Measurements from ENCODE around the gene CAST. TPM values are rescaled to one million over a fixed set of nuclear protein-coding genes. Genes with fewer than 3 reads are reported as not detected.

The CAST gene
- total and polyA plus RNA-seq, 7 experiments from 2014 or later, result 31.1 to 298 (median 114) TPM

GRCh38 chr5:96683810-96684209 is 21.6 kb downstream of the CAST start:
- ATAC-seq (no peak), DNase-seq (no peak)
- peaks cover 17 to 35% (median 26%) of the 10 kb centered on the region in 7 donors for H3K4me1 Mint-ChIP-seq
- intact Hi-C loops (cut with micrococcal nuclease), result no loop called here
- H3K9me3 Mint-ChIP-seq, result no peaks in the 10 kb centered on the region
- Histone ChIP-seq H3K4me1 (ENCODE audit: control insufficient read depth in 2 of 2, insufficient read depth in 2 of 2, low read length in 2 of 2) (no peaks in the 10 kb centered on the region), H3K36me3 (ENCODE audit: control insufficient read depth in 2 of 3, insufficient read depth in 3 of 3, low read length in 3 of 3) (no peaks in the 10 kb centered on the region), H3K27me3 (ENCODE audit: control insufficient read depth in 2 of 2, insufficient read depth in 2 of 2, low read length in 2 of 2) (no peaks in the 10 kb centered on the region), H3K27ac (ENCODE audit: low read depth, low read length) (no peak overlapping the region), H3K9me3 (ENCODE audit: control insufficient read depth in 2 of 3, low read length in 3 of 3) (no peaks in the 10 kb centered on the region), H3K4me3 (ENCODE audit: low read length) (no peak overlapping the region)
- no peak overlapping the region for H3K27ac Mint-ChIP-seq
- peaks cover 5 to 28% (median 11%) of the 10 kb centered on the region in 5 donors for H3K36me3 Mint-ChIP-seq
- ChIA-PET POLR2A (interaction anchor here (1.4 kb wide), 1 partner anchor 20 kb away, joined by 3 read pairs; no protein-coding TSS in a partner anchor), CTCF (interaction anchor here (0.6 to 2.6 kb wide), 2 partner anchors 70 to 151 kb away, joined by 5 to 12 read pairs; no protein-coding TSS in a partner anchor)
- H3K4me3 Mint-ChIP-seq, result no peak overlapping the region
- no peaks in the 10 kb centered on the region for H3K27me3 Mint-ChIP-seq

DNA sequence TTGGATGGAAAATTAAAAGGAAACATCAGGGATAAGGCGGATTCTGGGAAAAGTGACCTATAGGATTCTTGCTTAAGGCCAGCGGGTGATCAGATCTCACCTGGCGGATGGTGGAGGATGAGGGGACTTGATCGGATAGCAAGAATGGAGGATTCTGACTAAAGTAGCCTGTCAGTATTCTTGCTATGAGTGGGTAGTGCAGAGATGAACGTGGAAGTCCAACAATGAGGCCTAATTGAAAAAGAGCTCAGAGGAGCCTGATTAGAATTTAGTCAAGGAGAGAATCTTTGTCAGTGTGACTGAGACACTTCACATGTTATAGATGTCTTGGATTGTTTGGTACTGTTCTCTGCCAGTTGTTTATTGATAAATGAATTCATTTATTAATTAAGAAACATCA is 24.9 kb downstream of the CAST start:
- H3K27ac Mint-ChIP-seq, result peak overlapping the region in 1 of 9 donors; percentile 6
- intact Hi-C loops (cut with micrococcal nuclease), result loop anchor here in 1 of 2 donors (5.0 kb wide), 1 partner anchor 35 kb away; no protein-coding TSS in a partner anchor
- no peaks in the 10 kb centered on the region for H3K9me3 Mint-ChIP-seq

DNA sequence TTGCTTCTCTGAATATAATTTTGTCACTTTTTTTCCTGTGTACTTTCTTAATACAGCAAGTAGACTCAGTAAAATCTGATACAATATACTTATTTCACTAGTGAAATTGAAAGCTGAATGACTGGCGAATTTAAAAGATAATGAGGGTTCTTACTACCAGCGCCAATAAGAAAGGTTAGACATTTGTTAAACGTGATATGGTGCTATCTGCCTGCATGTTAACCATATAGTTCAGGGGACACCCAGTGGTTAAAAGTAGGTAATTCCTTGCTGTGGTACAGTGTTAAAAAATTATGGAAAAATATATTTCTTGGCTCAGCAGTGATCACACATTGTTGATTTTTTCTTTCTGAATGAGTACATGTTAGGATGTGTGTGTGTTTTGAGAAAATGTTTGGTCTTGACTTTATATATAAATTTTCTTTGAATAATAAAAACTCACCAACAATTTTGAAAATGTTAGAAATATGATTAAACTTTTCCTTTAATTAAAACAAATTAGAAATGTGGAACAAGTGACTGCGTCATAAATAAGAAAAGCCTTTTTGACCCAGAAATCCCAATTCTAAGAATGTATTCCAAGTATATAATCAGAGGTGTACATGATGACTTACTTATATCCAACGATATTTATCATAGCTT is 25.8 kb downstream of the CAST start:
- peak overlapping the region in 5 of 10 donors; percentile 18 to 65 (median 26) for H3K4me3 Mint-ChIP-seq
- H3K4me1 ChIP-seq (ENCODE audit: control insufficient read depth in 2 of 2, insufficient read depth in 2 of 2, low read length in 2 of 2), result no peaks in the 10 kb centered on the region
- peaks cover 2 to 15% (median 5%) of the 10 kb centered on the region in 5 donors for H3K36me3 Mint-ChIP-seq
- H3K4me1 Mint-ChIP-seq, result peaks cover 15 to 23% (median 20%) of the 10 kb centered on the region in 7 donors
- H3K4me3 ChIP-seq (ENCODE audit: low read length), result no peak overlapping the region
- H3K27me3 ChIP-seq (ENCODE audit: control insufficient read depth in 2 of 2, insufficient read depth in 2 of 2, low read length in 2 of 2), result no peaks in the 10 kb centered on the region
- H3K36me3 ChIP-seq (ENCODE audit: control insufficient read depth in 2 of 3, insufficient read depth in 3 of 3, low read length in 3 of 3), result no peaks in the 10 kb centered on the region
- H3K9me3 ChIP-seq (ENCODE audit: control insufficient read depth in 2 of 3, low read length in 3 of 3), result no peaks in the 10 kb centered on the region
- ATAC-seq, result peak; percentile 84
- peak overlapping the region in 1 of 9 donors; percentile 47 for H3K27ac Mint-ChIP-seq
- H3K9me3 Mint-ChIP-seq, result no peaks in the 10 kb centered on the region
- DNase-seq, result peak in 7 of 9 donors; percentile 14 to 47 (median 35)
- POLR2A ChIA-PET, result interaction anchor here (0.8 kb wide), 1 partner anchor 50 kb away, joined by 3 read pairs; no protein-coding TSS in a partner anchor
- CTCF ChIA-PET, result interaction anchor here (0.7 to 3.4 kb wide), 6 partner anchors 19 to 826 kb away, joined by 3 to 24 read pairs (median 4); no protein-coding TSS in a partner anchor
- intact Hi-C loops (cut with micrococcal nuclease), result loop anchor here (1.0 to 5.0 kb wide), 6 partner anchors 15 to 344 kb away; partner anchors contain the start of gene CAST (in 1 of the 2)
- H3K27ac ChIP-seq (ENCODE audit: low read depth, low read length), result no peak overlapping the region
- H3K27me3 Mint-ChIP-seq, result no peaks in the 10 kb centered on the region

More for the DNA sequence above, 24.9 kb downstream of the CAST start:
- Histone ChIP-seq H3K27ac (ENCODE audit: low read depth, low read length) (no peak overlapping the region), H3K4me3 (ENCODE audit: low read length) (no peak overlapping the region), H3K27me3 (ENCODE audit: control insufficient read depth in 2 of 2, insufficient read depth in 2 of 2, low read length in 2 of 2) (no peaks in the 10 kb centered on the region), H3K9me3 (ENCODE audit: control insufficient read depth in 2 of 3, low read length in 3 of 3) (no peaks in the 10 kb centered on the region), H3K36me3 (ENCODE audit: control insufficient read depth in 2 of 3, insufficient read depth in 3 of 3, low read length in 3 of 3) (no peaks in the 10 kb centered on the region), H3K4me1 (ENCODE audit: control insufficient read depth in 2 of 2, insufficient read depth in 2 of 2, low read length in 2 of 2) (no peaks in the 10 kb centered on the region)
- Mint-ChIP-seq H3K4me1 (peaks cover 15 to 30% (median 22%) of the 10 kb centered on the region in 7 donors), H3K36me3 (peaks cover 5 to 19% (median 9%) of the 10 kb centered on the region in 5 donors), H3K27me3 (no peaks in the 10 kb centered on the region), H3K4me3 (peak overlapping the region in 2 of 10 donors; percentile 5 to 18)
- DNase-seq, result no peak
- CTCF ChIA-PET, result interaction anchor here (0.8 to 3.4 kb wide), 5 partner anchors 19 to 817 kb away, joined by 3 to 24 read pairs (median 3); no protein-coding TSS in a partner anchor
- POLR2A ChIA-PET, result no interaction called here
- no peak for ATAC-seq

DNA sequence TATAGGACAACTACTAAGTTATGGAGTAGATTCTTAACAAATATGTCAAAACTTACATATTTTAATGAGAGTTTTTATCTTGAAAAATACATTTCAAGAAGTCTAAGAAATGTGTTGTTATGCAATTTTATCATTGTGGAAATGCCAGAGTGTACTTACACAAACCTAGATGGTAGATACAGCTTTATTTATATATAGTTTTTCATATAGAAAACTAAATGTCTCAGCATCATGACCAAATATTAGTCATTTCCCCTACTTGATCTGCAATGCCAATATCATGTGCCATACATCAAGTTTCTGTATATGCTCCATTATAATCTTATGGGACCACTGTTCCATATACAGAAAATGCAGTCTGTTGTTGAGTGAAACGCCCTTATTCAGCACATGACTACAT is 28.7 kb downstream of the CAST start:
- Histone ChIP-seq H3K36me3 (ENCODE audit: control insufficient read depth in 2 of 3, insufficient read depth in 3 of 3, low read length in 3 of 3) (no peaks in the 10 kb centered on the region), H3K27me3 (ENCODE audit: control insufficient read depth in 2 of 2, insufficient read depth in 2 of 2, low read length in 2 of 2) (no peaks in the 10 kb centered on the region), H3K27ac (ENCODE audit: low read depth, low read length) (no peak overlapping the region), H3K4me3 (ENCODE audit: low read length) (no peak overlapping the region), H3K9me3 (ENCODE audit: control insufficient read depth in 2 of 3, low read length in 3 of 3) (no peaks in the 10 kb centered on the region), H3K4me1 (ENCODE audit: control insufficient read depth in 2 of 2, insufficient read depth in 2 of 2, low read length in 2 of 2) (no peaks in the 10 kb centered on the region)
- CTCF ChIA-PET, result interaction anchor here (0.9 kb wide), 1 partner anchor 77 kb away, joined by 3 read pairs; no protein-coding TSS in a partner anchor
- intact Hi-C loops (cut with micrococcal nuclease), result no loop called here
- H3K4me1 Mint-ChIP-seq, result peaks cover 13 to 22% (median 19%) of the 10 kb centered on the region in 7 donors
- no peaks in the 10 kb centered on the region for H3K9me3 Mint-ChIP-seq
- H3K27ac Mint-ChIP-seq, result no peak overlapping the region
- H3K4me3 Mint-ChIP-seq, result no peak overlapping the region
- no peaks in the 10 kb centered on the region for H3K27me3 Mint-ChIP-seq
- ATAC-seq (no peak), DNase-seq (no peak)
- POLR2A ChIA-PET, result no interaction called here
- peaks cover 0 to 11% (median 4%) of the 10 kb centered on the region in 5 donors for H3K36me3 Mint-ChIP-seq

DNA sequence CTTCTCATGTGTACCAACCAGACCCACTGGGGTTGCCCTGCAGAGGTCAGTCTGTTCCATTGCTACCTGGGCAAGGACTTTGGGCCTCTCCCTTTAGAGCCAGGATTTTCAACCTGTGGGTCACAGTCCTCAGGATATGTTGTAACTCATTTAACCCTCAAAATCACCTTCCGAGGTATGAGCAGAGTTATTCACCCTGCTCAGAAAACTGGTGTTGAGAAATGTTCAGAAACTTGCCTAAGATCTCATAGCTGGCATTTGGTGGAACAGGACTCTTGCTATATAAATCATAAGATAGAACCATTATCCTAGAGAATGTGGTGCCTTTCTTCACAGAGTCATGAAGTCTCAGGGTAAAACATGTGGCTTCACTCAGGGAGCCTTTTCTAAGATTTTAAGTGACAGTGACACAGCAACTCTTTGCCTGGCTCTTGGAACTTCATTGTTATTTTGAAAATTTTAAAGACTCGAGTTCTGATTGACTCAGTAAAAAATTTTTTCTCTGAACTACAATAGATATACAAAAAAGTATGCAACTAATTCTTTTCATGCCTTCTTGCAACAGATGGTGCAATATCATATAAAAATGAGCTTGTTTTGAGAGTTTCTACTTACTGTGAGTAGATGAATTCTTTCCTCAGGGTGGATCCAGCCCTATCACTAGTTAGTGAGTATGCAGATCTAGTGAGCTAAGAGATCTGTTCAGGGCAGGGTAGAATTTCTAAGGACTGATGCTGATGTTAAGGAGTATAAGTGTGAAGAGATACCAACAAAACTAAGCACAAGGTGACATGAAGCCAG is 29.5 kb downstream of the CAST start:
- H3K36me3 ChIP-seq (ENCODE audit: control insufficient read depth in 2 of 3, insufficient read depth in 3 of 3, low read length in 3 of 3), result no peaks in the 10 kb centered on the region
- Mint-ChIP-seq H3K27me3 (no peaks in the 10 kb centered on the region), H3K4me1 (peaks cover 5 to 16% (median 11%) of the 10 kb centered on the region in 7 donors), H3K4me3 (no peak overlapping the region), H3K36me3 (peaks cover 0 to 7% (median 0%) of the 10 kb centered on the region in 5 donors), H3K9me3 (no peaks in the 10 kb centered on the region), H3K27ac (no peak overlapping the region)
- H3K27me3 ChIP-seq (ENCODE audit: control insufficient read depth in 2 of 2, insufficient read depth in 2 of 2, low read length in 2 of 2), result no peaks in the 10 kb centered on the region
- POLR2A ChIA-PET, result interaction anchor here (0.6 kb wide), 1 partner anchor 11 kb away, joined by 4 read pairs; no protein-coding TSS in a partner anchor
- intact Hi-C loops (cut with micrococcal nuclease), result loop anchor here in 1 of 2 donors (2.0 kb wide), 1 partner anchor 15 kb away; no protein-coding TSS in a partner anchor
- H3K27ac ChIP-seq (ENCODE audit: low read depth, low read length), result no peak overlapping the region
- H3K4me3 ChIP-seq (ENCODE audit: low read length), result no peak overlapping the region
- no peaks in the 10 kb centered on the region for H3K4me1 ChIP-seq (ENCODE audit: control insufficient read depth in 2 of 2, insufficient read depth in 2 of 2, low read length in 2 of 2)
- DNase-seq (no peak), ATAC-seq (no peak)
- H3K9me3 ChIP-seq (ENCODE audit: control insufficient read depth in 2 of 3, low read length in 3 of 3), result no peaks in the 10 kb centered on the region
- CTCF ChIA-PET, result interaction anchor here (1.0 kb wide), 1 partner anchor 77 kb away, joined by 5 read pairs; no protein-coding TSS in a partner anchor

- Mint-ChIP-seq H3K9me3 (no peaks in the 10 kb centered on the region), H3K27ac (peak overlapping the region in 1 of 9 donors; percentile 3), H3K27me3 (no peaks in the 10 kb centered on the region), H3K36me3 (peaks cover 0 to 11% (median 4%) of the 10 kb centered on the region in 5 donors), H3K4me1 (peaks cover 0 to 11% (median 3%) of the 10 kb centered on the region in 7 donors), H3K4me3 (no peak overlapping the region)
- Histone ChIP-seq H3K4me3 (ENCODE audit: low read length) (no peak overlapping the region), H3K27ac (ENCODE audit: low read depth, low read length) (no peak overlapping the region), H3K36me3 (ENCODE audit: control insufficient read depth in 2 of 3, insufficient read depth in 3 of 3, low read length in 3 of 3) (peaks cover 0 to 3% (median 0%) of the 10 kb centered on the region in 3 experiments), H3K4me1 (ENCODE audit: control insufficient read depth in 2 of 2, insufficient read depth in 2 of 2, low read length in 2 of 2) (no peaks in the 10 kb centered on the region), H3K9me3 (ENCODE audit: control insufficient read depth in 2 of 3, low read length in 3 of 3) (no peaks in the 10 kb centered on the region), H3K27me3 (ENCODE audit: control insufficient read depth in 2 of 2, insufficient read depth in 2 of 2, low read length in 2 of 2) (no peaks in the 10 kb centered on the region)
- POLR2A ChIA-PET, result interaction anchor here (0.6 kb wide), 1 partner anchor 10 kb away, joined by 4 read pairs; no protein-coding TSS in a partner anchor
- DNase-seq (no peak), ATAC-seq (peak; percentile 36)
- intact Hi-C loops (cut with micrococcal nuclease), result loop anchor here in 1 of 2 donors (2.0 kb wide), 1 partner anchor 16 kb away; no protein-coding TSS in a partner anchor
- CTCF ChIA-PET, result interaction anchor here (1.0 kb wide), 1 partner anchor 78 kb away, joined by 5 read pairs; no protein-coding TSS in a partner anchor
Measured at GRCh38 chr5:96692441-96692840, 30.3 kb downstream of the CAST start.
